Astrocyte (in vitro differentiated cells and primary cell): ENCODE measurements around the gene LYZ. TPM values are rescaled to one million over a fixed set of nuclear protein-coding genes. Genes with fewer than 3 reads are reported as not detected.

Source experiments
- DNase-seq: peaks from one replicate; pipeline ENCODE4 v3.0.0-alpha.2; 2010; ENCODE audit warnings: low read depth
- FAIRE-seq: peaks from 2 replicates; lab custom pipeline; 2011; peaks lifted over from hg19 to GRCh38; lab: Jason Lieb, UNC
- H2AFZ ChIP-seq: 2 replicates; pipeline ENCODE4 v1.6.0; 2012; ENCODE audit warnings: low read depth, low read length, inconsistent platforms
- H3K27ac ChIP-seq: 2 replicates; pipeline ENCODE4 v1.5.1; 2011; ENCODE audit warnings: low read depth, low read length, inconsistent platforms
- H3K27me3 ChIP-seq: 2 replicates; pipeline ENCODE4 v1.6.0; 2011; ENCODE audit warnings: low read length, inconsistent platforms; ENCODE audit not compliant: insufficient read depth
- H3K36me3 ChIP-seq: 2 replicates; pipeline ENCODE4 v1.5.1; 2011; ENCODE audit warnings: low read length, inconsistent platforms; ENCODE audit not compliant: insufficient read depth
- H3K4me1 ChIP-seq: 2 replicates; pipeline ENCODE4 v1.5.1; 2011; ENCODE audit warnings: low read length, inconsistent platforms; ENCODE audit not compliant: insufficient read depth
- H3K4me2 ChIP-seq: 2 replicates; pipeline ENCODE4 v1.6.0; 2012; ENCODE audit warnings: low read length, inconsistent platforms
- H3K4me3 ChIP-seq: 2 replicates; pipeline ENCODE4 v1.5.1; 2011; ENCODE audit warnings: low read depth, mild to moderate bottlenecking, low read length, inconsistent platforms; ENCODE audit not compliant: insufficient read depth
- H3K79me2 ChIP-seq: 2 replicates; pipeline ENCODE4 v1.6.0; 2012; ENCODE audit warnings: mild to moderate bottlenecking, low read length, inconsistent platforms; ENCODE audit not compliant: insufficient read depth
- H3K9ac ChIP-seq: 2 replicates; pipeline ENCODE4 v1.6.0; 2012; ENCODE audit warnings: mild to moderate bottlenecking, low read length, inconsistent platforms
- H3K9me3 ChIP-seq: 2 replicates; pipeline ENCODE4 v1.5.1; 2012; ENCODE audit warnings: low read depth, mild to moderate bottlenecking, low read length, inconsistent platforms; ENCODE audit not compliant: insufficient read depth
- H4K20me1 ChIP-seq: 2 replicates; pipeline ENCODE4 v1.6.0; 2012; ENCODE audit warnings: low read length, inconsistent platforms; ENCODE audit not compliant: insufficient read depth
- H3K27ac Mint-ChIP-seq: one replicate; pipeline ENCODE4 v1.8.0; 2021; ENCODE audit warnings: mild to moderate bottlenecking, mixed read lengths; ENCODE audit not compliant: unreplicated experiment
- H3K27me3 Mint-ChIP-seq: one replicate; pipeline ENCODE4 v1.8.0; 2021; ENCODE audit warnings: low read depth, mixed read lengths; ENCODE audit not compliant: unreplicated experiment
- H3K36me3 Mint-ChIP-seq: one replicate; pipeline ENCODE4 v1.8.0; 2021; ENCODE audit warnings: low read depth, mixed read lengths; ENCODE audit not compliant: unreplicated experiment
- H3K4me1 Mint-ChIP-seq: one replicate; pipeline ENCODE4 v1.8.0; 2021; ENCODE audit warnings: low read depth, mixed read lengths; ENCODE audit not compliant: unreplicated experiment
- H3K4me3 Mint-ChIP-seq: one replicate; pipeline ENCODE4 v1.8.0; 2021; ENCODE audit warnings: mild to moderate bottlenecking, moderate library complexity, mixed read lengths; ENCODE audit not compliant: unreplicated experiment
- H3K9me3 Mint-ChIP-seq: one replicate; pipeline ENCODE4 v1.8.0; 2021; ENCODE audit warnings: mild to moderate bottlenecking, mixed read lengths; ENCODE audit not compliant: unreplicated experiment
- EZH2 ChIP-seq: IDR thresholded peaks from 2 replicates; pipeline ENCODE4 v1.6.1; 2012; ENCODE audit warnings: mild to moderate bottlenecking, low read length, inconsistent platforms; ENCODE audit not compliant: insufficient read depth
- total RNA-seq: library from RNA; stranded (reverse); gene quantifications from 2 replicates; pipeline ENCODE4 v1.2.1, GENCODE V29; 2021
- TF ChIP-seq, protein P1 (sequence below): IDR thresholded peaks from 2 replicates; pipeline ENCODE4 v1.5.1; 2011; ENCODE audit warnings: low read depth, mild to moderate bottlenecking, inconsistent platforms, low read length, moderate library complexity; ENCODE audit not compliant: insufficient read depth

LYZ gene
- total RNA-seq, 1 donor from 2014 or later, result 0.45 TPM

DNA sequence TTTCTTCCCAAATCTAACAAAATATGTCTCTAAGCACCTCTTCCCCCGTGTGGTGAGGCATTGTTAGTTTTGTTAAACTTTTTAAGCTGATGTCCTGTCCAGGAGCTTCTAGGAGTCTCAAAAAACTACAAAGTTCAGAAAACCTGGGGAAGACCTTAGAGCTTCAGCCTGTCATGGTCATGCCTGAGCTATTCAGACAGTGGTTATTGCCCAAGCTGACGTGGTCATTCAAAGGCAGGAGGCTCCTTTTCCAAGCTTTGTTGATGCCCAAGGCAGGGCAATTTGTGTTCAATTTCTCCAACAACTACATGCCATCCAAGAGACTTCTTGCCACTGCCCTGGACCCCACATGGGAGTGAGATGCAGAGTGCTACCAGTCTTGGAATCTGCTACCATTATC is 5.8 kb upstream of the LYZ start:
- Histone ChIP-seq H3K4me3 (no peak overlapping the region), H3K9me3 (no peaks in the 10 kb centered on the region), H3K79me2 (no peaks in the 10 kb centered on the region), H4K20me1 (no peaks in the 10 kb centered on the region), H3K27ac (no peak overlapping the region), H3K27me3 (peaks cover 8% of the 10 kb centered on the region), H3K9ac (no peak overlapping the region), H3K4me2 (no peak overlapping the region), H3K4me1 (no peaks in the 10 kb centered on the region), H2AFZ (no peak overlapping the region), H3K36me3 (no peaks in the 10 kb centered on the region)
- Mint-ChIP-seq H3K4me3 (no peak overlapping the region), H3K27ac (no peak overlapping the region), H3K36me3 (no peaks in the 10 kb centered on the region), H3K4me1 (no peaks in the 10 kb centered on the region), H3K9me3 (no peaks in the 10 kb centered on the region), H3K27me3 (peaks cover 8% of the 10 kb centered on the region)
- no peak for TF ChIP-seq EZH2
- TF ChIP-seq, protein P1, sequence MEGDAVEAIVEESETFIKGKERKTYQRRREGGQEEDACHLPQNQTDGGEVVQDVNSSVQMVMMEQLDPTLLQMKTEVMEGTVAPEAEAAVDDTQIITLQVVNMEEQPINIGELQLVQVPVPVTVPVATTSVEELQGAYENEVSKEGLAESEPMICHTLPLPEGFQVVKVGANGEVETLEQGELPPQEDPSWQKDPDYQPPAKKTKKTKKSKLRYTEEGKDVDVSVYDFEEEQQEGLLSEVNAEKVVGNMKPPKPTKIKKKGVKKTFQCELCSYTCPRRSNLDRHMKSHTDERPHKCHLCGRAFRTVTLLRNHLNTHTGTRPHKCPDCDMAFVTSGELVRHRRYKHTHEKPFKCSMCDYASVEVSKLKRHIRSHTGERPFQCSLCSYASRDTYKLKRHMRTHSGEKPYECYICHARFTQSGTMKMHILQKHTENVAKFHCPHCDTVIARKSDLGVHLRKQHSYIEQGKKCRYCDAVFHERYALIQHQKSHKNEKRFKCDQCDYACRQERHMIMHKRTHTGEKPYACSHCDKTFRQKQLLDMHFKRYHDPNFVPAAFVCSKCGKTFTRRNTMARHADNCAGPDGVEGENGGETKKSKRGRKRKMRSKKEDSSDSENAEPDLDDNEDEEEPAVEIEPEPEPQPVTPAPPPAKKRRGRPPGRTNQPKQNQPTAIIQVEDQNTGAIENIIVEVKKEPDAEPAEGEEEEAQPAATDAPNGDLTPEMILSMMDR, result no peak
- no peak for DNase-seq
- no peak for FAIRE-seq

DNA sequence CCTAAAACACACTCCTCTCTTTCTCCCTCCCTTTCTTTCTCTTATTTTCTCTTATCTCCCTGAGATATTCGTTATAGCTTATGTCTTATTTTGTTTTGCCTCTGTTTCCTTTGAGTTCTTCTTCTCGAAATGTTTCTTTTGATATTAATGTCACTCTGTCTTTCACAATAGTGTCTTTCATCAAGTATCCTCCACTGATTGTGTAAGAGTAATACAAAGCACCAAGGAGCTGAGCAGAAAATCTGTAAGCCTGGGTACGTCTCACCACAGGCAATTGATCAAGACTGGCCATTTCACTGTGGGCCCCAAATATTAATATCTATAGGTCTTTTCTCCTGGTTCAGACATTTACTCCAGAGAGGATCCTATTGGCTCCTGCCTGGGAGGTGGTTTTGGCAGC is 4.8 kb upstream of the LYZ start:
- Histone ChIP-seq H3K9me3 (no peaks in the 10 kb centered on the region), H4K20me1 (no peaks in the 10 kb centered on the region), H3K27me3 (peaks cover 8% of the 10 kb centered on the region), H3K79me2 (no peaks in the 10 kb centered on the region), H3K4me3 (no peak overlapping the region), H2AFZ (no peak overlapping the region), H3K36me3 (no peaks in the 10 kb centered on the region), H3K9ac (no peak overlapping the region), H3K27ac (no peak overlapping the region), H3K4me2 (no peak overlapping the region), H3K4me1 (no peaks in the 10 kb centered on the region)
- DNase-seq, result no peak
- Mint-ChIP-seq H3K27ac (no peak overlapping the region), H3K36me3 (no peaks in the 10 kb centered on the region), H3K27me3 (peaks cover 8% of the 10 kb centered on the region), H3K4me3 (no peak overlapping the region), H3K4me1 (peaks cover 3% of the 10 kb centered on the region), H3K9me3 (no peaks in the 10 kb centered on the region)
- TF ChIP-seq EZH2, result no peak
- TF ChIP-seq, protein P1, result no peak
- FAIRE-seq, result no peak

DNA sequence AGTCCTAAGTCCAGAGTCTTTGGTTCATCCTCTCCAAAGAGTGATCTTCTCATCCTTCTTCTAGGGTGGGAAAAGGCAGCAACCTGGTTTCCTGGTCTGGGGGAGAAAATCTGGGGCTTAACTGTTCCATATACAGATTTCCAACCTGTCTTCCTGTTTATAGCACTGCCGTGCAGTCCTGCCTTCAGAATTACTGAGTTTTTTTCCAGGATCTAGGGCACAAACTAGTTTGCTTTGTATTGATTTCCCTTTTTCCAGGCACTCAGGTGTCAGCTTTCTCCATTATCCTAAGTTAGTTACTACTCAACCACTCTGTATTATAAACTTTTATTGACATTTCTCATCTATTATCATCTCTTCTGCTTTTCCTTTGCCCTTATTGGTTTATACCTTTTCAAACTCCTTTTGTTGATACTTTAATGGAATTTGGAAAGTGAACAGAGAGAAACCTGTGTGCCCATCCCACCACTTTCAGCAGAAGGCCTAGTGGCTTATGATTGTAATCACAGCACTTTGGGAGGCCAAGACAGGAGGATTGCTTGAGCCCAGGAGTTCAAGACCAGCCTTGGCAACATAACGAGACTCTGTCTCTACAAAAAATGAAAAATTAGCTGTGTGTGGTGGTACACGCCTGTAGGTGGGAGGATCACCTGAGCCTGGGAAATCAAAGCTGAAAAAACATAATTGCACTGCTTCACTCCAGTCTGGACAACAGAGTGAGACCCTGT is 4.1 kb upstream of the LYZ start:
- no peak overlapping the region for H3K4me3 ChIP-seq
- H3K4me2 ChIP-seq, result no peak overlapping the region
- DNase-seq (no peak), FAIRE-seq (no peak)
- no peaks in the 10 kb centered on the region for H3K9me3 ChIP-seq
- no peak overlapping the region for H3K4me3 Mint-ChIP-seq
- H3K27ac Mint-ChIP-seq, result no peak overlapping the region
- no peak overlapping the region for H2AFZ ChIP-seq
- H3K27ac ChIP-seq, result no peak overlapping the region
- no peaks in the 10 kb centered on the region for H3K4me1 ChIP-seq
- peaks cover 3% of the 10 kb centered on the region for H3K4me1 Mint-ChIP-seq
- no peaks in the 10 kb centered on the region for H4K20me1 ChIP-seq
- no peak overlapping the region for H3K9ac ChIP-seq
- H3K27me3 ChIP-seq, result peaks cover 8% of the 10 kb centered on the region
- H3K36me3 ChIP-seq, result no peaks in the 10 kb centered on the region
- H3K9me3 Mint-ChIP-seq, result no peaks in the 10 kb centered on the region
- H3K79me2 ChIP-seq, result no peaks in the 10 kb centered on the region
- no peaks in the 10 kb centered on the region for H3K36me3 Mint-ChIP-seq
- H3K27me3 Mint-ChIP-seq, result peaks cover 8% of the 10 kb centered on the region
- TF ChIP-seq EZH2, result no peak
- TF ChIP-seq, protein P1, result no peak
